ENCODE results near the gene GSC2. TPM values are rescaled to one million over a fixed set of nuclear protein-coding genes. Genes with fewer than 3 reads are reported as not detected.
A peak's percentile ranks its signal among the peaks of the same experiment; 100 is the strongest.

Gene GSC2
- total and polyA plus RNA-seq, 9 of the 15 experiments (the other 6 are each of a cell fraction or from before 2014, with no cell fraction given) = not detected

DNA sequence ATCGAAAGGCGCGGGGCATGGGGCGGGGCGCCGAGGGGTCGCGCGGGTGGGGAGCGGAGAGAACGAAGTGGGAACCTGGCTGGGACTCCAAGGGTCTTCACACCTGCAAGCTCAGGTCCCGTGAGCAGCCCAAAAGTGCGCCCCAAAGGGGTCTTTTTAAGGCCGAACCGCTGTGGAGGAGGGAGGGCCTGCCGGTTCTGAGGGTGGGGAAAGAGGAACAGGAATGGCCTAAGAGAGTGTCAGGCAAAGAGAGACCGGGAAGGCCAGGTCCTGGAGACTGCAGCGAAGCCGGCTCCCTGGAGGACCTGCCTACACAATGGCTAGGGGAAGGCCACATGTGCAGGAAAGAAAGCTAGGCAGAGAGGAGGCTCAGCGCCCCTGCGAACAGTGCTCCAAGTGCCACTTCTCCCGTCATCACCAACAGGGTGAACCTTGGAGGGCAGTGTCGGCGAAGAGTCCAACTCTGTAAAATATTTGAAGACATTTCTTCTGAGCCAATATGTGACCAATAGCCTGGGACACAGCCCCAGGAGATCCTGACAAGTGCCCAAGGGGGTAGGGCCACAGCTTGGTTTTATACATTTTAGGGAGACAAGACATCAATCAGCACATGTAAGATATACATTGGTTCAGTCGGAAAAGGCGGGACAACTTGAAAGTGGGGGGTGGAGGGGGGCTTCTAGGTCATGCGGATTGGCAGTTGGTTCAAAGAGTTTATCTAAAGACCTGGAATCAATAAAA is 27.2 kb downstream of the GSC2 start (continued):
- no peak for TF ChIP-seq MYBL2 (IDR thresholded peaks at IDR 0.05; ENCODE audit: low read depth)
- TF ChIP-seq MYBL2 (CRISPR knock-in tag; IDR thresholded peaks at IDR 0.05; ENCODE audit: borderline replicate concordance) = no peak
- peak; percentile 67; the same call in 1 of the 2 replicates for TF ChIP-seq ZNF764 (CRISPR knock-in tag; IDR thresholded peaks at IDR 0.05; ENCODE audit: low read depth)
- TF ChIP-seq STAT6 (CRISPR knock-in tag; IDR thresholded peaks at IDR 0.05) = no peak
- peak; percentile 73 for TF ChIP-seq SMARCA5 (IDR thresholded peaks at IDR 0.05)
- TF ChIP-seq, protein P1, sequence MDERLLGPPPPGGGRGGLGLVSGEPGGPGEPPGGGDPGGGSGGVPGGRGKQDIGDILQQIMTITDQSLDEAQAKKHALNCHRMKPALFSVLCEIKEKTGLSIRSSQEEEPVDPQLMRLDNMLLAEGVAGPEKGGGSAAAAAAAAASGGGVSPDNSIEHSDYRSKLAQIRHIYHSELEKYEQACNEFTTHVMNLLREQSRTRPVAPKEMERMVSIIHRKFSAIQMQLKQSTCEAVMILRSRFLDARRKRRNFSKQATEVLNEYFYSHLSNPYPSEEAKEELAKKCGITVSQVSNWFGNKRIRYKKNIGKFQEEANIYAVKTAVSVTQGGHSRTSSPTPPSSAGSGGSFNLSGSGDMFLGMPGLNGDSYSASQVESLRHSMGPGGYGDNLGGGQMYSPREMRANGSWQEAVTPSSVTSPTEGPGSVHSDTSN (CRISPR knock-in tag; IDR thresholded peaks at IDR 0.05; ENCODE audit: low read depth) = no peak; the same call in 1 of the 2 replicates
- TF ChIP-seq, protein P1 (tag; conservative IDR thresholded peaks at IDR 0.05; ENCODE audit: low read depth) = peak; percentile 80
- TF ChIP-seq GATAD2A (IDR thresholded peaks at IDR 0.05) = peak; percentile 19; the same call in 1 of the 2 replicates
- TF ChIP-seq, protein P2, sequence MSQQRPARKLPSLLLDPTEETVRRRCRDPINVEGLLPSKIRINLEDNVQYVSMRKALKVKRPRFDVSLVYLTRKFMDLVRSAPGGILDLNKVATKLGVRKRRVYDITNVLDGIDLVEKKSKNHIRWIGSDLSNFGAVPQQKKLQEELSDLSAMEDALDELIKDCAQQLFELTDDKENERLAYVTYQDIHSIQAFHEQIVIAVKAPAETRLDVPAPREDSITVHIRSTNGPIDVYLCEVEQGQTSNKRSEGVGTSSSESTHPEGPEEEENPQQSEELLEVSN (IDR thresholded peaks at IDR 0.05; ENCODE audit: borderline replicate concordance in 1 of 2, extremely low read depth in 1 of 2, insufficient read depth in 1 of 2, insufficient read length in 1 of 2, low read depth in 1 of 2, low read length in 1 of 2, poor library complexity in 1 of 2, severe bottlenecking in 1 of 2) = peak in 1 of 2 experiments; percentile 69
- no peak for TF ChIP-seq NR2F6 (CRISPR knock-in tag; IDR thresholded peaks at IDR 0.05)
- peak; percentile 25; the same call in 1 of the 2 replicates for TF ChIP-seq RAD51 (IDR thresholded peaks at IDR 0.05; ENCODE audit: borderline replicate concordance, low read depth)
- TF ChIP-seq SMAD3 (CRISPR knock-in tag; conservative IDR thresholded peaks at IDR 0.05) = peak; percentile 59; the same call in 1 of the 2 replicates
- peak; percentile 84 for TF ChIP-seq ZFPM2 (CRISPR knock-in tag; IDR thresholded peaks at IDR 0.05)
- TF ChIP-seq EHMT2 (IDR thresholded peaks at IDR 0.05) = peak; percentile 11; the same call in 1 of the 2 replicates
- TF ChIP-seq HCFC1 (IDR thresholded peaks at IDR 0.05; ENCODE audit: low read depth, low read length) = no peak

All from K562 (cell line).